Activated T-helper 1 cell treated with anti-CD3 and anti-CD28 coated beads, Interleukin-2, amount 50 U/mL, for 16 hours (primary cell): Measurements from ENCODE around the gene RHOU.

Source experiments
- DNase-seq, 2 donors: peaks; one replicate each; pipeline ENCODE4 v3.0.0-alpha.2; 2020; ENCODE audit warnings: low read depth in 1 of 2, low spot score in 1 of 2

The RHOU gene

GRCh38 chr1:228736844-228737445 lies 1.7 kb downstream of the RHOU start:
- DNase-seq: no peak

- no peak for DNase-seq
Observed at GRCh38 chr1:228737601-228738041, 2.3 kb downstream of the RHOU start.

- DNase-seq: no peak
Observed at GRCh38 chr1:228739826-228740225, 4.5 kb downstream of the RHOU start.

- no peak for DNase-seq
Observed at GRCh38 chr1:228740543-228741317, 5.5 kb downstream of the RHOU start.

GRCh38 chr1:228742281-228742860 lies 7.1 kb downstream of the RHOU start:
- DNase-seq: no peak

- DNase-seq: no peak
Observed at GRCh38 chr1:228743405-228743804, 8.1 kb downstream of the RHOU start.

- DNase-seq: no peak
Observed at GRCh38 chr1:228744356-228744755, 9.1 kb downstream of the RHOU start.

- DNase-seq: no peak
Observed at GRCh38 chr1:228744918-228745317, 9.6 kb downstream of the RHOU start.

- DNase-seq: no peak
Observed at GRCh38 chr1:228745497-228745896, 10.2 kb downstream of the RHOU start.

- no peak for DNase-seq
Observed at GRCh38 chr1:228747301-228747935, 12.1 kb downstream of the RHOU start.

- DNase-seq: no peak
Observed at GRCh38 chr1:228748029-228748428, 12.8 kb downstream of the RHOU start.

- DNase-seq: no peak
Observed at GRCh38 chr1:228748431-228748830, 13.2 kb downstream of the RHOU start.

GRCh38 chr1:228749765-228750164 lies 14.5 kb downstream of the RHOU start:
- DNase-seq: no peak

- no peak for DNase-seq
Observed at GRCh38 chr1:228750915-228751314, 15.6 kb downstream of the RHOU start.

GRCh38 chr1:228751360-228752098 lies 16.2 kb downstream of the RHOU start:
- no peak for DNase-seq

- DNase-seq: no peak
Observed at GRCh38 chr1:228752258-228752657, 17.0 kb downstream of the RHOU start.

GRCh38 chr1:228752675-228753265 lies 17.5 kb downstream of the RHOU start:
- no peak for DNase-seq

GRCh38 chr1:228753287-228753686 lies 18.0 kb downstream of the RHOU start:
- DNase-seq: no peak

- DNase-seq: no peak
Observed at GRCh38 chr1:228753786-228754360, 18.6 kb downstream of the RHOU start.

- DNase-seq: no peak
Observed at GRCh38 chr1:228754646-228755268, 19.5 kb downstream of the RHOU start.
